VCaP (cell line): ENCODE data around the gene SORCS1.

Source experiments
- H3K27ac ChIP-seq: fragments of 450-650 bp; 2 replicates; pipeline ENCODE4 v1.5.1; 2017
- CTCF ChIP-seq: fragments of 450-650 bp; conservative IDR thresholded peaks from 2 replicates; pipeline ENCODE4 v1.5.1; 2017; ENCODE audit warnings: mild to moderate bottlenecking, moderate library complexity

The SORCS1 gene

GRCh38 chr10:106874604-106874889 lies 290.0 kb downstream of the SORCS1 start:
- no peak for TF ChIP-seq CTCF
- no peak overlapping the region for H3K27ac ChIP-seq

GRCh38 chr10:106873770-106874603 lies 290.5 kb downstream of the SORCS1 start:
- no peak for TF ChIP-seq CTCF
- no peak overlapping the region for H3K27ac ChIP-seq

GRCh38 chr10:106872176-106872575 lies 292.3 kb downstream of the SORCS1 start:
- no peak for TF ChIP-seq CTCF

GRCh38 chr10:106866244-106866845 lies 298.2 kb downstream of the SORCS1 start:
- TF ChIP-seq CTCF: no peak
- no peak overlapping the region for H3K27ac ChIP-seq

More at GRCh38 chr10:106872176-106872575, 292.3 kb downstream of the SORCS1 start:
- H3K27ac ChIP-seq: no peak overlapping the region

GRCh38 chr10:106864031-106864430 lies 300.5 kb downstream of the SORCS1 start:
- H3K27ac ChIP-seq: no peak overlapping the region
- TF ChIP-seq CTCF: no peak

GRCh38 chr10:106863549-106863948 lies 301.0 kb downstream of the SORCS1 start:
- no peak for TF ChIP-seq CTCF
- no peak overlapping the region for H3K27ac ChIP-seq

- no peak overlapping the region for H3K27ac ChIP-seq
- TF ChIP-seq CTCF: no peak
Observed at GRCh38 chr10:106859892-106860652, 304.4 kb downstream of the SORCS1 start.
